ENCODE data around the gene CRP.
"Not testable (repeated sequence)": the region's sequence is repeated elsewhere in the genome, so short reads cannot be mapped to it uniquely, and the experiment has no call there.

Gene CRP

GRCh38 chr1:159737238-159737916 is 23.0 kb upstream of the CRP start:
- Mint-ChIP-seq H3K9me3 (peaks cover 2% of the 10 kb centered on the region), H3K36me3 (ENCODE audit: low read depth) (no peaks in the 10 kb centered on the region), H3K27me3 (ENCODE audit: low read depth) (no peaks in the 10 kb centered on the region), H3K4me3 (no peak overlapping the region), H3K4me1 (no peaks in the 10 kb centered on the region), H3K27ac (no peak overlapping the region)
- no peak for TF ChIP-seq CTCF (IDR thresholded peaks at IDR 0.05; ENCODE audit: unreplicated experiment in 3 of 3)

GRCh38 chr1:159723188-159723587 is 8.8 kb upstream of the CRP start:
- not testable (repeated sequence) for H3K4me3 Mint-ChIP-seq; H3K36me3 Mint-ChIP-seq (ENCODE audit: low read depth); H3K27ac Mint-ChIP-seq; H3K4me1 Mint-ChIP-seq; H3K27me3 Mint-ChIP-seq (ENCODE audit: low read depth)
- peaks cover 23% of the 10 kb centered on the region for H3K9me3 Mint-ChIP-seq

GRCh38 chr1:159719990-159720389 is 5.6 kb upstream of the CRP start:
- no peak overlapping the region for H3K27ac Mint-ChIP-seq
- H3K27me3 Mint-ChIP-seq (ENCODE audit: low read depth), result no peaks in the 10 kb centered on the region
- peaks cover 31% of the 10 kb centered on the region for H3K9me3 Mint-ChIP-seq
- no peak for TF ChIP-seq CTCF (IDR thresholded peaks at IDR 0.05; ENCODE audit: unreplicated experiment in 3 of 3)
- no peaks in the 10 kb centered on the region for H3K4me1 Mint-ChIP-seq
- H3K4me3 Mint-ChIP-seq, result no peak overlapping the region
- no peaks in the 10 kb centered on the region for H3K36me3 Mint-ChIP-seq (ENCODE audit: low read depth)

- Mint-ChIP-seq H3K27me3 (ENCODE audit: low read depth) (no peaks in the 10 kb centered on the region), H3K27ac (no peak overlapping the region), H3K4me1 (no peaks in the 10 kb centered on the region), H3K4me3 (no peak overlapping the region), H3K9me3 (peaks cover 15% of the 10 kb centered on the region), H3K36me3 (ENCODE audit: low read depth) (no peaks in the 10 kb centered on the region)
- TF ChIP-seq CTCF (IDR thresholded peaks at IDR 0.05; ENCODE audit: unreplicated experiment in 3 of 3), result no peak
Measured at GRCh38 chr1:159715855-159716254, 1.5 kb upstream of the CRP start.

GRCh38 chr1:159712080-159712479 is 2.3 kb downstream of the CRP start:
- Mint-ChIP-seq H3K36me3 (ENCODE audit: low read depth) (no peaks in the 10 kb centered on the region), H3K4me3 (no peak overlapping the region), H3K4me1 (no peaks in the 10 kb centered on the region), H3K9me3 (no peaks in the 10 kb centered on the region), H3K27ac (no peak overlapping the region), H3K27me3 (ENCODE audit: low read depth) (no peaks in the 10 kb centered on the region)
- no peak for TF ChIP-seq CTCF (IDR thresholded peaks at IDR 0.05; ENCODE audit: unreplicated experiment in 3 of 3)

- no peaks in the 10 kb centered on the region for H3K36me3 Mint-ChIP-seq (ENCODE audit: low read depth)
- H3K4me1 Mint-ChIP-seq, result no peaks in the 10 kb centered on the region
- no peak for TF ChIP-seq CTCF (IDR thresholded peaks at IDR 0.05; ENCODE audit: unreplicated experiment in 3 of 3)
- no peak overlapping the region for H3K4me3 Mint-ChIP-seq
- no peak overlapping the region for H3K27ac Mint-ChIP-seq
- H3K9me3 Mint-ChIP-seq, result no peaks in the 10 kb centered on the region
- no peaks in the 10 kb centered on the region for H3K27me3 Mint-ChIP-seq (ENCODE audit: low read depth)
Measured at GRCh38 chr1:159707472-159708260, 6.7 kb downstream of the CRP start.

All from nephron (organoid).